Measurements from ENCODE around the gene KRT7. TPM values are rescaled to one million over a fixed set of nuclear protein-coding genes. Genes with fewer than 3 reads are reported as not detected.
"Not testable (repeated sequence)": the region's sequence is repeated elsewhere in the genome, so short reads cannot be mapped to it uniquely, and the experiment has no call there.

The KRT7 gene
- total RNA-seq, 2 donors from 2014 or later = 4.1 to 6.8 TPM

GRCh38 chr12:52285851-52286530, 52.9 kb downstream of the KRT7 start:
- intact Hi-C loops (cut with DNase I) = loop anchor here in 1 of 2 donors (5.0 kb wide), 1 partner anchor 926 kb away; no protein-coding TSS in a partner anchor
- DNase-seq (ENCODE audit: low spot score) = no peak

- DNase-seq (ENCODE audit: low spot score) = not testable (repeated sequence)
- intact Hi-C loops (cut with DNase I) = loop anchor here in 1 of 2 donors (5.0 kb wide), 1 partner anchor 925 kb away; no protein-coding TSS in a partner anchor
These were observed 54.1 kb downstream of the KRT7 start for GRCh38 chr12:52286857-52287785.

GRCh38 chr12:52287816-52288805, 55.1 kb downstream of the KRT7 start:
- intact Hi-C loops (cut with DNase I) = loop anchor here in 1 of 2 donors (5.0 kb wide), 1 partner anchor 924 kb away; no protein-coding TSS in a partner anchor
- DNase-seq (ENCODE audit: low spot score) = not testable (repeated sequence)

DNA sequence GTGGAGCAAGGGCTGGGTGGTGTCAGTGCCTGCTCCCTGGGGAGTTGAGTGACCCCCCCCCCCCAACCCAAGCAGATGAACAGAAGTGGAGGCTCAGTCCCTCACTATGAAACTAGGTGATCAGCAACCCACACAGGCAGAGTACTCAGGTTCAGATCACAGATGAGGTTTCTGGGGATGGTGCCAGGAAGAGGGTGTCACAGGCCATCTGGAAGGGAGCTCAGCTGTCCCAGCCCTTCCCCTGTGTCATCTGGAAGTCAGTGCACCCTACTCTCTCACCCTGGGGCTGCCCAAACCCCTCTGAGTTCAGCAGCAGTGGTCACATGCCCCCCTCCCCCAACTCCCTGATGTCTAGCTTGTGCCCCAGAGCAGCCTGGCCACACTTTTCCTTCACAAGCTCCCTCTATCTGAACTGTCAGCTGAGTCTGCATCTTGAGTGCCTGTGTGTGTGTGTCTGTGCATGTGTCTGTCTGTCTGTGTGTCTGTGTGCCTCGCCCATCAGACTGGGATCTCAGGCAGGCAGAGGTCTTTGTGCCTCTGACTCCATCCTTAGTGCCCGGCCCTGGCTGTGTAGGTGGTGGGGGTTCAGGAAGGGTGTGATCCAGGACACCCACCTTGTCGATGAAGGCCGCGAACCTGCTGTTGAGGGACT, 57.6 kb downstream of the KRT7 start:
- not testable (repeated sequence) for DNase-seq (ENCODE audit: low spot score)

GRCh38 chr12:52291267-52291935, 58.4 kb downstream of the KRT7 start, which contains the start of gene KRT81:
TSS of gene KRT81 (minus strand) at chr12:52291534. CDS start at chr12:52291465, 69 bp downstream.
- intact Hi-C loops (cut with DNase I) = no loop called here
- DNase-seq (ENCODE audit: low spot score) = peak; percentile 15

More for the DNA sequence above, 57.6 kb downstream of the KRT7 start:
- intact Hi-C loops (cut with DNase I) = not testable (repeated sequence)

DNA sequence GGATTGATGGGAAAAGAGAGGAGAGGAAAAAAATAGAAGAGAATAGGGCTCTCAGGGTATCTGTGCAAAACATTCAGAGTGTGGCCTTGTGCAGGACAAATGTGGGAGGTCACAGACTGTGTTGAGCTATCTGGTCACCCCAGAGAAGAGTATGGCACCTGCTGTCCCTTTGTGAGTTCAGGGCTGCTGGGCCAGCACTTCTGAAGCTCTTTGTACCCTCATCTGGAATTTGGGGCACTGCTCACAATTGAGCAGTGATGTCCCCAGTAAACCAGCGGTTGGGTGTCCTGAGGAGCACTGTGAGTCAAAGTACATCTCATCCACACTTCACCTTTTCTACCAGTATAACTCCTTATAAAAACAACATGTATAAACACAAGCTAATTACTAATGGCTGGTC, 60.9 kb downstream of the KRT7 start:
- peak; percentile 8 for DNase-seq (ENCODE audit: low spot score)
- intact Hi-C loops (cut with DNase I) = no loop called here

DNA sequence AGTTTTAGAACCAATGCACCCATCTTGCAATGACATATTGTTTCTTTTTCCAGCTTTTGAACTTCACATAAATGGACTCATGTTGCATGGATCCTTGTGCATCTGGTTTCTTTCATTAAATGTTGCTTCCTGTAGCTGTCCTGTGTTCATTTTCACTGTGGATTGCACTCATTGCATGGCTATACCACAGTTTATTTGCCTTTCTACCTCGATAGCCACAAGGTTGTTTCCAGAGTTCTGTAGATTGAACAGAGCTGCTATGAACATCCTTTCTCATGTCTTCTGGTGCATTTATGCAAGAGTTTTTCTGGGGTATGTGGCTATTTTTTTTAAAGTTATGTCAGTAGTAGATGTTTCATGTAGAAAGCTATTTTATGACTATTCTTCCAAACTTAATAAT, 61.8 kb downstream of the KRT7 start:
- DNase-seq (ENCODE audit: low spot score) = no peak
- intact Hi-C loops (cut with DNase I) = no loop called here

GRCh38 chr12:52295663-52296062, 62.6 kb downstream of the KRT7 start:
- DNase-seq (ENCODE audit: low spot score) = peak; percentile 14
- intact Hi-C loops (cut with DNase I) = no loop called here

DNA sequence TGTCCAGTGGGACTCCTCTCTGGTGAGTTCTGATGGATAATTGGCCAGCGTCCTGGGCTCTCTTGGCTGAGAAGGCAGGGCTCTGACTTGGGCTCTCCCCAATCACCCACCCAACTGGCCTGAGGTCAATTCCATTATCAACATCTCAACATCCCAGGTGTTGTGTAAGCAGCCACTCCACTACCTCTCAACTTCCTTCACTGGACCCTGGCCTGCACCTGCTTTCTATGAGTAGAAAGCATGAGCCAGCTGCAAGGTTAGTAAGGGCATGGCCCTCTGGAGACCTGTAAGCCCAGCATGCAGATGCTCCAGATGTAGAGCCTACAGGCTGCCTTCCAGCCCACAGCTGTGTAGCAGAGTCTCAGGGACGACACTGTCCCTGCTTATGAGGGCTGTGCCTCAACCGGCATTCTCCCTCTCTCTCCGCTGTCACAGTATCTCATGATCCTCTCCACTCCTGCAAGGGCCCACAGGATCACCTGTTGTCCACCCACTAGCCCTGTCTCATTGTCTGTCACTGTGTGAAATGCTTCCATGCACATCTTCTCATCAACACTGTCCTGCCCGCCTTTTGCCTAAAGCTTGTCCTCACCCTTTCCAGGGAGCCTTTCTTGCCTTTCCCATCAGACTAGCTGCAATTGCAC, 63.7 kb downstream of the KRT7 start:
- intact Hi-C loops (cut with DNase I) = no loop called here
- peak; percentile 50 for DNase-seq (ENCODE audit: low spot score)

Other genes starting within 250 kb of the KRT7 start
- gene TAMALIN, start 226.3 kb upstream of the KRT7 start, total RNA-seq = 10 to 100 TPM; 38.0 to 50.6 TPM
- 100 to 1,000 TPM; 197 to 567 TPM for gene NR4A1, start 181.8 kb upstream of the KRT7 start, total RNA-seq
- gene ATG101, start 163.3 kb upstream of the KRT7 start, total RNA-seq = 10 to 100 TPM; 26.4 to 30.8 TPM
- gene SMIM41, start 153.5 kb upstream of the KRT7 start, total RNA-seq = under 1 TPM in 1 of 2 donors, not detected in 1; 0.19 TPM
- under 1 TPM; 0.19 to 0.48 TPM for gene KRT80, start 41.2 kb upstream of the KRT7 start, total RNA-seq
- not detected for gene KRT86, start 41.4 kb downstream of the KRT7 start, total RNA-seq
- gene KRT81, start 58.3 kb downstream of the KRT7 start, total RNA-seq = not detected
- gene KRT83, start 88.2 kb downstream of the KRT7 start, total RNA-seq = not detected
- gene KRT85, start 134.2 kb downstream of the KRT7 start, total RNA-seq = not detected
- not detected for gene KRT84, start 152.4 kb downstream of the KRT7 start, total RNA-seq
- not detected for gene KRT82, start 173.1 kb downstream of the KRT7 start, total RNA-seq
- gene KRT75, start 201.1 kb downstream of the KRT7 start, total RNA-seq = not detected
- gene KRT6B, start 218.9 kb downstream of the KRT7 start, total RNA-seq = not detected
- not detected for gene KRT6C, start 240.6 kb downstream of the KRT7 start, total RNA-seq